Activated T-helper 1 cell treated with Interleukin-2 at 50 U/mL for 16 hours (primary cell): ENCODE measurements around the gene MCM6.
"Not testable (repeated sequence)": the region's sequence is repeated elsewhere in the genome, so short reads cannot be mapped to it uniquely, and the experiment has no call there.

Experiments
- DNase-seq: peaks from one replicate; pipeline ENCODE4 v3.0.0-alpha.2; 2020; ENCODE audit warnings: low read depth

MCM6 gene

DNA sequence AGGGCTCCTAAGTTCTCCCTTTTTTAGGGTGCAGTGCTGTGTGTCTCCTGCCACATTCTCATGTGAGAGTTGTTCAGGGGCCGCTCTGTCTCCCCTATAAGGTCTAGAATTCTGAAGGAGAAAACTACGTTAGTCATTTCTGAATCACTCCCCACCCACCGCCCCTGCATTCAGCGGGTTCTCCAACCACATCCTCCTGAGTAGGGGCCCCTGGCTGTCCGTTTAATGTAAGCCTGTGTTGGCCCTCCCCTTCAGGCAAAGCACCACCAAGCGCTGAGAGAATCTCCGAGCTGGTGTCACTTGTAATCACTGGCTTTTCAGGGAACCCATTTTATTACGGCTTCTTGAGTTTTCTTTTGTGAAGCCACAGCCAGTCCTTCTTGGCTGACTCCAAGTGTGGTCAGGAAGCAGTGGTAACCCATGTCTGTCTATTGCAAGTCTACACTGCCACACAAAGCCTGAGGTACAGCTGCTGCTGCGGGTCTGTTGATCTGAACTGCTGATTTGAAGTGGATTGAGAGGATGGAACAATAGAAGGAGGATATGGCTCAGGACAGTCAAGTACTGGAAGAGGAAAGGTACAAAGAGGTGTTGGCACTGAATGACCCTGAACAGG is 56.1 kb downstream of the MCM6 start:
- peak; percentile 29 for DNase-seq

DNA sequence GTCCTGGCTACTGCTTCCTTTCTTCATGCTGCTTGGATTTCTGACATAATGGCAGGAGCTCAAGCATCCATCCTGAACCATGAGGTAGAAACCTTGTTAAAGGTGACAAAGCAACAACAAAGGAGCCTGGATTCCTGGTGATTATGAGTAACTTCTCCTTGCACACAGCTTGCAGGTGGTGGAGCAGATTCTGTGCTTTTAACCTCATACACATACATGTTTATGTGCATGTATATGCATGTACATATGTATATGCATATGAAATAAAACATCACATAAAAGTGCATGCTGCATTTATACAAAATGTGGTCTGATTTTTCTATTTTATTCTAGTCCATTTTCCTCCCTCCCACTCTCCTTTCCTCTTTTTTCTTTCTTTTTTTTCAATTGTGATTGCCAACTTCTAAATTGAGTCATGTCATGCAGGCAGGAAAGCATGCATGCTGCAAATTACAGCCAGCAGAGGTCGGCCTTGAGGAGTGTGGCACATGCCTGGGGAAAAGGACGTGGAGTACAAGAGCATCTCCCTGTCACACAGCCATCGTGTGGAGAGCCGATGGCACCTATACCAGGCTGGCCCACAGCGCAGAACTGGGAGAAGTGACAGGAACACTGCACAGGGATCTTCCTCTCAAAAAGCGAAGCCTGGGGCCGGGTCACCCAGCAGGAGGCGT is 57.2 kb downstream of the MCM6 start:
- no peak for DNase-seq

DNA sequence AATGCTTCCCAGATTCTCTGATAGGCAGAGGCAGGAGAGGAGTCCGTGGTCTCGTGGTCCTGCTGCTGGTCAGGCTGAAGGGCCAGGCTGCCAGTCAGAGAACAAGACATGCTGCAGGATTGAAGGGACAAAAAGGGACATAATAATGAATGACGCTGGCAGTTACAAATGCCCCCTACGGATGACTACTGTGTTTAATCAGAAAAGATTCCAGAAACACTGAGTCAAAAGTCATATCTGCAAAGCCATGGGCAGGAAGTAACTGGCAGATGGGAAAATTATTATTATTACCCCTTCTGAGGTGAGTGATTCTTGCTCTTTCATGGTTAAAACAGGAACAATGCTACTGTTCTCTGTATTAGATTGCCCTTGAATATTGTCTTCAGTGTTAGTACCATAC is 58.3 kb downstream of the MCM6 start:
- no peak for DNase-seq

DNA sequence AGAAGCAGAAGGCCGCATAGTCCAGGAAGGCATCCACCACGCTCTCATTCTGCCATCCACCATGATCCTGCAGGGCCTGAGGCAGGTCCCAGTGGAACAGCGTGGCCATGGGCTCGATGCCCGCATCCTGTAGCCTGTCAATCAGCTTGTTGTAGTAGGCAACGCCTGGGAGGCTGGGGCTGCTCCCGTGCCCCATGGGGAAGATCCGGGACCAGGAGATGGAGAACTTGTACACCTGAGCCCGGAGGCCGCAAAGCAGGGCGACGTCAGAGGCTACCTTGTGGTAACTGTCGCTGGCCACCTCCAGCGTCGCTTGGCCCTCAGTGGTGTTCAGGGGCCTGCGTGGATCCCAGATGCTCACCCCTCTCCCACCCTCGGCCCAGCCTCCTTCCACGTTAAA is 58.8 kb downstream of the MCM6 start:
- no peak for DNase-seq

DNA sequence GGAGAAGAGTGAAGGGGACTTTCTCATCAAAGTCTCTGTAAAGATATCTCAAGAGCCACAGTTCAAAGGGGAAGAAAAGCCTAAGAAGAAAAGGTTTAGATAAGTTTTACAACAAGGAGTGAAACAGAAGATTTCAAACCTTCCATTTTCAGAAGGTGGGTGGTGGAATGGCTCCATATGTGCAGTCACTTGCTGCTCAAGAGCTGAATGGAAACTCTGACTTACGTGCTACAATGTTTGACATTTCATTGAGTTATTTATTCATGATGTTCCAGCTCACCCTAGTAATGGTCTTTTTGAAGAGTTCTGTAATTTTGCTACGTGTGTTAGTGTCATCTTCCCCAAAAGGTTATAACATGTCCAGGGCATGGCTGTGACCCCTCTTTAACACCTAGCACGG is 61.0 kb downstream of the MCM6 start:
- no peak for DNase-seq

DNA sequence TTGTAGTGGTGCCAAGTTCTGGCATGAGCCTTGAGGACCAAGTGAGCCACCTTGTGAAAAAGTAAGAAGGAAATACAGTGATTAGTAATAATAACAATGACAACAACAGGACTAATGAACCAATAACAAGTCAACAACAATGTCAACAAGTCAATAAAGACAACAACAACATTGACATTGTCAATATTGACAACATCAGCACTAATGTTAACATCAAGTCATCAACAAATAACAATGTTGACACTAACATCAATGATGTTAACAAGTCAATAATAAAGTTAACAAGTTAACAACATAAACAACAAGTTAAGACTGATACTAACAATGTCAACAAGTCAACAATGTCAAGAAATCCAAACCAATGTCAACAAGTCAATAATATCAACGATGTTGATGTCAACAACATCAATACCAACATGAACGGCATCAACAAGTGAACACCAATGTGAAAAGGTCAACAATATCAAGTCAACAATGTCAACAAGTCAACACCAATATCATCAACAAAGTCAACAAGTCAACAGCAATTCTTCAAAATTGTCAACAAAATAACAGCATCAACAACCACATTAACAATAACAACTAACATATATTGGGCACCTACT is 63.2 kb downstream of the MCM6 start:
- DNase-seq, result no peak

DNA sequence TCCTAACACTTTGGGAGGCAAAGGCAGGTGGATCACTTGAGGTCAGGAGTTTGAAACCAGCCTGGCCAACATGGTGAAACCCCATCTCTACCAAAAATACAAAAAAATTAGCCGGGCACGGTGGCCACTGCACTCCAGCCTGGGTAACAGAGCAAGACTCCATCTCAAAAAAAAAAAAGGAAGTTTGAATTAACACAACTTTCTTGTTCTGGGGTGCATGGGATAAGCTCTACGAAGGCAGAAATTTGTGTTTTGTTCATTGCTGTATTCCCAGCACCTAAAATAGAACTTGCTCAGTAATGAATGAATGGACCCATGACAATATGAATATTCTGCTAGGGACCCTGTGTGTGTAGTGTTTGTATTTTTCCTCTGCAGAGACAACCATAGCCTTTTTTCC is 68.4 kb downstream of the MCM6 start:
- not testable (repeated sequence) for DNase-seq

DNA sequence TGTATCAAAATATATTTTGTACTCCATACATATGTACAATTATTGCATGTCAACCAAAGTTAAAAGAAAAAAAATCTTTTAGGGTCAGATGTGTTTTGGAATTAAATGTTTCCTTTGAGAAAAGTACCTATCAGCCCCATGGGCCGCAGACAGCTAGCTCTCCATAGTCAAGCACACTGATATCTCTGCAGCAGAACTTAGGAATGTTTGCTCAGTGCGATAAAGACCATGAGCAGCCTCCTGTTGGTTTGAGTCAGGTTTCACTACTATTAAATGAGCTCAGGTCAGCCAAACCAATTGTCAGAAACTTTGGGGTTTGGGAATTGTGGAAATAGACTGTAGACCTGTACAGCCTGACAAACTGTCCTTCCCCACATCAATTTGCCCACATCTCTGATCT is 73.0 kb downstream of the MCM6 start:
- no peak for DNase-seq

DNA sequence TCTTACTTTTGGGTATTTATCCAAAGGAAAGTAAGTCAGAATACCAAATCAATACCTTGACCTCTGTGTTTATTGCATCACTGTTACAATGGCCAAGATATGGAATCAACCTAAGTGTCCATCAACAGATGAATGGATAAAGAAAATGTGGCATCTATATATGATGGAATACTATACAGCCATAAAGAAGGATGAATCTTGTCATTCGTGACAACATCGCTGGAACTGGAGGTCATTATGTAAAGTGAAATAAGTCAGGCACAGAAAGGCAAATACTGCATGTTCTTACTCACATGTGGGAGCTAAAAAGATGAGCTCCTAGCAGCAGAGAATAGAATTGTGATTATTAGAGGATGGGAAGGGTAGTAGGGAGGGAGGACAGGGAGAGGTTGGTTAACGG is 73.9 kb downstream of the MCM6 start:
- no peak for DNase-seq

DNA sequence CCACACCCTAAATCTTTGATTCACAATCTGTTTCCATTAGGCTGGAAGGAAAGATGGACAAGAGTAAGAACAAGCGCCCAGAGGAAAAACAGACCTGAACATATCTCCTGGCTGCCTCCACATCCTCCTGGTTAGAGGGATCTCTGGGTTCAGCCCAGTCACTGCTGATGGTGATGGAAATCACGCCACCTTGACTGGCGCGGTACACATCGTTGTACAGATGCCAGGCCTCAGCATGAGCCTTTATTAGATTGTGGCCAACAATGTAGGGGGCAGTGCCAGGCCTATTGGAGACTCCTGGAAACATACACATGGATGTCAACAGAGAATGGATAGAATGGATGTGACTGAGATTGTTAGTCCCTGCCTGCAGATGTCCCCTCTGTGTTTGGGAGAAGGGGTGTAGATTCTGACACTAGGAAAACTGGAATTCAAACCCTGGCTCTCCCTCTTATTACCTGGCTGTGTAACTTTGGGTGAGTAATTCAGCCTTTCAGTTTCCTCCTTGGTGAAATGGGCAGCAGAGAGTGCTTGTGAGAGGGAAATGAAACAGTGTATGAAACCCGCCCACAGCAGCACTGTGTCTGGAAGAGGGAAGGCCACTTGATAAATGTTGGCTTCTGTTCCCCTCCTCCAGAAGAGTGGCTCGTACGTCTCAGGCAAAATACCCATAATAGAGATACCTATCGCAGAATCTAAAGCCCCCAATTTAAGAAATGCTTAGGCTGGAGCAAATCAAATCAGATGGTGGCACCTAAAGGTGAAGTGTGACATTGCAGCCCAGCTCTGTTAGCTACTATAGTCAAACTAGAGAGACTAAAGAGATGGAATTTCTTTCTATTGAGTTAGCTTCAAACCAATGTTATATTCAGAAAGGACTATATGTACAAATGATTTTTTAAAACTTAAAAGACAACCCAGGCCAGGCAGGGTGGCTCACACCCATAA is 75.5 kb downstream of the MCM6 start:
- DNase-seq, result no peak

DNA sequence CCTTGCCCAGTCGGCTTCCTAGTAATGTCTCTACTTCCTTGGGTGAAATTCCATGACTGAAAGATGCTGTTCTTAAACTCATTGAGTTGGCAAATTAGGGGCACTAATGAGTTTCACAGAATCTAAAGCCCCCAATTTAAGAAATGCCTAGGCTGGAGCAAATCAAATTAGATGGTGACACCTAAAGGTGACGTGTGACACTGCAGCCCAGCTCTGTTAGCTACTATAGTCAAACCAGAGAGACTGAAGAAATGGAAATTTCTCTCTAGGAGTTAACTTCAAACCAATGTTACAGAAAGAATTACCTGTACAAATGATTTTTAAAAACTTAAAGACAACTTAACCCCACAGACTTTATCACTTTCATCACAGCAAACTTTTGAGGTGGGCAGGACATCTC is 76.5 kb downstream of the MCM6 start:
- no peak for DNase-seq

DNA sequence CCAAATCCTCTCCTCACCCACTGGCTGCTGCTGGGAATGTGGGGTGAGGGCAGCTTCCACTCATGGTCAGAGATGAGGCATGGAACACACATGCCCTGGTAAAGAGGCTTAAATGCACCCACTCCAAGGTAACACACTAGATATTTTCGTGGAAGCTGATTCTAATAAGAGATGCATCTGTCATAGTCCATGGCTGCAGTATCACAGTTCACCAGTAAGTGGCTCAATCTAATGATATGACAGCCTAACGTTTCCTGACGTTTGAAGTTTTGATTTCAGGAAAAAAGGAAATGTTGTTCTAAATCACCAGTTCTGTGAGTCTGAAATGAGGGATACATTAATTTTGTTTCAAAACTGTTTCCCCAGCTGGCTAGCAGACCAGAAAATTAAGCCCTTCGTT is 77.5 kb downstream of the MCM6 start:
- DNase-seq, result no peak

DNA sequence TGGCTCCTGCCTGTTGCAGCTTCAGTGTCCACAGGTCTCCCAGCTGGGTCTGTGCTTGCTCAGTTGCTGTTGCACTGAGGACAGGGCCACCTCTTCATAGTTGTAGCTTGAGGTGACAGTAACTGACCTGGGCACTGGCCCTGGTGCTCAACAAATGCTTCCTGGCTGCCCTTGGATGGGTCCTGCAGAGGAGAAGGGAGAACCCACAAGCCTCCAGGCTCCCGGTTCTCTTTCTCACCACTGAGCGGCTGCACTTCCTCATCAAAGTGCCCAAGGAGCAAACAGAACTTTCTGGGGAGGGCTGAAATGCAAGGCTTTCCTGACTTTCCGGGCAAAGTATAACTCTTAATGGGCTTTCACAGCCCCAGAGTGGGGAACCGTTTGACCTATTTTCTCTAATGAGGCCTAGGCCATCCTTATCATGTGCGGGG is 78.0 kb downstream of the MCM6 start:
- DNase-seq, result no peak

DNA sequence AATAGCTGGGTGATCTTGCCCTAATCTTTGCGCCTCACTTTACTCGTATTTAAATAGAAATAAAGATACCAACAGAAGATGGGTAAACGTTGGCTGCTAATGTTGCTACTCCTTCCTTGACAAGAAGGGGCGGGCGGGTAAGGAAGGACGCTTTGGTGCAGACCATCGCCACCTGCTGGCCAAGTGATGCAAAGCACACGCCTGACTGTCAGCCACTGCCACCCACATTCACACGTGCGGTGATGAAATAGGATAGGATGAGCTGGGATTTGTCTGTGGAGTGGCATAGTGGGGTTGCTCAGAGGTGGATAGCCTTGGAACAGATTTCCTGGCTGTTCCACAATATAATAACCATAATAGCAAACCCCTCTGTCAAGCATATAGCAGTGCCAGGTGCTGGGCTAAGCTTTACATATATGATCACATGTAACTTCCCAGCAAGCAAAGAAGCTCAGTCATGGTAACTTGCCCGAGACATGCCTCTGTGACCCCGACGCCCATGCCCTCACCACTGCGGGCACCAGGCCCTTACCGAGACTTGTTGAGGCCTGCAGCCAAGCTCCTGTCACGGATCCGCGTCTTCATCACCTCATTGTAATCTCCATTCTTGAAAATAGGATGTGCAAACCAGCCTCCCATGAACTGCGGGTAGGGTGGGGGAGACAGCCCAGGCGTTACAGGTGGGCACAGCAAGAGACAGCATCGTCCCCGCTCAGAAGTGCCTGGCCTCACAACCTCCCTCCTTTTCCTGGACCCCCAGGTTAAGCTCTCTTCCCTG is 78.6 kb downstream of the MCM6 start:
- DNase-seq, result peak; percentile 55

DNA sequence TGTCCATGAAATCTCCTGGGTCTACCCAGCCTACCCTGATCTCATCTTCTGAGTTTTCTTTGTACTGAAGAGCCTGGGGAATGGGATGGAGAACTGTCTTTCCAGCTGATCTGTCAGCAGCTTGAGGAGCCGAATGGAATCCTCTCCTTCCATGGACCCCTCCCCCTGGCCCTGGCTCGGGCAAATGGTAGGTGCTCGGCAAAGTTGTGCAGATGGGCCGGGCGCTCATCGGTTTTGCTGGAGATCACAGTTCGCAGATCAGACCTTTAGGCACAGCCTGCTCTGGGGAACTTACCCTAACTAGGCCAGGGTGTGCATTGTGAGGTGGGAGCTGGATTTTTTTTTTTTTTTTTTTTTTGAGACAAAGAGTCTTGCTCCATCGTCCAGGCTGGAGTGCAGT is 79.6 kb downstream of the MCM6 start:
- no peak for DNase-seq

DNA sequence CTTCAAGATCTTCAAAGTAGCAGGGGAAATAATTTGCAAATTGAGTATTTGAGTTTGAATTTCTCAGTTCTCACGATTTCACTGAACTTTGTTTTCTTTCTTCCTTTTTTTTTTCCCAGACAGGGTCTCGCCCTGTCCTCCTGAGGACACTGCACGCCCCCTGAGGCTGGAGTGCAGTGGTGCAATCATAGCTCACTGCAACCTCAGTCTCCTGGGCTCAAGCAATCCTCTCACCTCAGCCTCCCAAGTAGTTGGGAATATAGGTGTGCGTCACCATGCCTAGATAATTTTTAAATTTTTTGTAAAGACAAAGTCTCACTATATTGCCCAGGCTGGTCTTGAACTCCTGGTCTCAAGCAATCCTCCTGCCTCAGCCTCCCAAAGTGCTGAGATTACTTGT is 80.6 kb downstream of the MCM6 start:
- DNase-seq, result not testable (repeated sequence)

DNA sequence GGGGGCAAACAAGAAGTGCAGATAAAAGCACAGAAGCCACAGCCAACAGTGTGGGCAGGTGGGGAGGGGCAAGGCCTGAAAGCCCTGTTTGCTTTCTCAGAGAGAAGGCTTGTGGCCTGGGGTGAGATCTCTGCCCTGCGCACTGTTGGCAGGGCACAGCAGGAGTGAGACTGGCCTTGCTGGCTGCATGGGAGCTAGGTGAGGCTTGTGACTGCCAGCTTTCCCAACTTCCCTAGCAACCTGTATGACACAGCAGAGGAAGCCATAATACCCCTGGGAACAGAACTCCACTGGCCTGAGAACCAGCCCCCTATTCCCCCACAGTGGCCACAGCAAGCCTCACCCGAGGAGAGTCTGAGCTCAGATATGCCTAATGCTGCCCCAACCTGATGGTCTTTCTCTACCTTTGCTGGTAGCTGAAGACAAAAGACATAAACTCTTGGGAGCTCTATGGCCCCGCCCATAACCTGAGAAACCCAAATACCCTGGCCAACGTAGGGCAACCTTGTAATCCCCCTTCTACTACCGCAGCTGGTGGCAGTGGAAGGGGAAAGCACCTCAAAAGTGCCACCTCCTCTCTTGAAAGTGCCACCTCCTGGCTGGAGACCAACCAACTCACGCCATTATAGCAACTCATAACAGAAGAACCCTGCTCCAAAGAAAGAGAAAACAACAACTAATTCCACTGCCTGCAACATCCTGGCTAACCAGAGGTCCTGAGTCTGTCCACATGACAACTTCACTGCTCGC is 83.7 kb downstream of the MCM6 start:
- no peak for DNase-seq

DNA sequence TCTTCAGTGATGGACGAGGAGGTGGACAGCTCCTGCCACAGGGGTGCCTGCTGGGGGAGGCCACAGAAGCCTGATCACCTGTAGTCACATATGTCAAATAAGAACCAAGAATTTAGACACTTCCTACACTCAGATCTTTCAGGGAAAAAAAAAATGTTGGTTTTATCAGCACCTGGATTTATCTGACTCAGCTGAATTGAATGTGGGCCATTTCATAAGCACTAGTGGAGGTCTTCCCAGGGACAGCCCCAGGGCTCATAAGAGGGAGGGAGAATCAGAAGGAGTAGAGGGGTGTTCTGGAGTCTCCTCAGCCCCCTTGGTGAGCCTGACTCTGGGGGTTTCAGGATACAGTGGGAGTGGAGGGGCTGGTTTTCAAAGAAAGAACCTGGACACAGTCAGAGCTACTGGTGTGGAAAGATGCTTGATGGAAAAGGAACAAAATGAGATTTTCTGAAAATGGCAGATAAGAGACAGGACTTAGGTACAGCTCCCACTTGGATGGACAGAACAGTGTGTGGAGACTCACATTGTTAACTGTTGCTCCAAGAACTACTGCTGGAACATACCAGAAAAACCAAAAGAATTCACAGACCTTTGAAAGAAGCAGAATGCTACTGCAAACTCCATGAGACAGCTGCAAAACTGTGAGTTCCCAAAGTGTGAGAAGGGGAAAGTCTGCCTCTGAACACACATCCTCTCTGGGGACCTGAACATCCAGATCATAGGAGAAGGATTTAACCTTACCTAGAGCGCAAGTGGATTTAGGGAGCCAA is 84.6 kb downstream of the MCM6 start:
- DNase-seq, result no peak

DNA sequence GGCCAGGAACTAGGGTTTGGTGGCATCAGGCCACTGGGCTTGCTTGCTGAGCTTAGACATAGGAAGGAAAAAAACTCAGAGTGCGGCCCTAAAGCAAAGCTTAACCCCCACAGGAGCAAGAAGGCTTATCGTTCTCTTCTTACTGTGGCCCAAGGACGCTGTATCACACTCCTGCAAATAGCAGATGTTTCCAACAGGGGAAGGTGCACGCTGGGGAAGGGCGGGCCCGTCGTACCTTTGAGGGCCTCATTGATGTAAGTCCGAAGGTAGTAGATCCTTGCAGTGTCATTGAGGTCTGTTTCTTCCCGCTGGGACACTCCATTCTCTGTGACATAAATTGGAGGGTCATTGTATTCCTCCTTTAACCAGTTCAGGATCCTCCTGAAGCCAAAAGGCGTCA is 85.8 kb downstream of the MCM6 start:
- no peak for DNase-seq
